Measurements from ENCODE around the gene TBC1D22A.

Gene TBC1D22A

DNA sequence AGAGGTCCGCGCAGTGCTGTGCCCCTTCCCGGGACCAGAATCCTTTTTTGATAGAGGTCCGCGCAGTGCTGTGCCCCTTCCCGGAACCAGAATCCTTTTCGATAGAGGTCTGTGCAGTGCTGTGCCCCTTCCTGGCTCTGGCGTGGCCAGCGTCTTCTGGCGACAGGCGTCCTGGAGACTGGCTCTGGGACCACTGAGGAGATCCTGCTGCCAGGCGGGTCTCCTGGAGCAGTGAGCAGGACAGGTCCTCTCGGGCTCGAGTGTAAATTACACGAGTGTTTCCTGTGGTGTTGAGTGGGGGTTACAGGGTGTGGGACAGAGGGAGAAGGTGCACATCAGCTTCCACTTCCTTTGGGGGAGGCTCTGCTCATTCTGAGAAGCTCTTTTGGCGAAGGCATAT is 98.1 kb downstream of the TBC1D22A start:
- DNase-seq (ENCODE audit: low read depth), result no peak

DNA sequence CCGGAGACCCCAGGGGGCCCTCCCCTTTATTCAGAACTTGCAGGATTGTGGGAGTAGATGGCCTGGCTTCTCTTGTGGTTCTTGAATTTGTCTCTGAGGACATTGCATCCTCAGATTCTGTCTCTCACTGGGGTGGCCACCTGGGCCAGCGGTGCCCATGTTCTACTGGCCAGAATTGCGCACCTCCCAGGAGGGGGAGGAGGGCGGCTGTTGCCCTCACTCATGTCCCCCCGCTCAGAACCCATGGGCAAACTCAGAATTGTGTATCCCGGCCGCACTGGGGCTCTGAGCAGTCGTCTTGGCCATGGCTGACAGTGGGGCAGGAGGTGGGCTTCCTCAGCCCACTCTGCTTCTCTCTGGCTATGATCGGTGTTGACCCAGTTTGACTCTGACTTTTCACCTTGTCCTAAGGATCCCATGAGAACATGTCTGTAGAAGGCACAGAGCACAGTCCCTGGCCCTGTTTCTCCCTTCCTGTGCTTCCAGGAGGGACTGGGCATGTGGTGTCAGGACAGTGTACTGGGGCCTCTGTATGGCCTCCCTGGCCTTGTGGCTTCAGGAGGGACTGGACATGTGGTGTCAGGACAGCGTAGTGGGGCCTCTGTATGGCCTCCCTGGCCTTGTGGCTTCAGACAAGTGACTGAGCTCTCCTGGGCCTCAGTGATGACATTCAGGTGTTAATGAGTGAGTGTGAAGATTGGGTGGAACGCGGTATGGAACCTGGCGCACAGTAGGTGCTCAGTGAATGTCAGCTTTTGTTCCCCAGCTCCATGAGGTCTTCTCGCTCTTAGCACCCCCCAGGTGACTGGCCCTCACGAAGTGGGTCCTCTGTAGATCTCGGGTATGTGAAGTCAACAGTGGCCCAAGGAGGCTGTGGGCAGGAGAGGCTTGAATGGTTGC is 99.3 kb downstream of the TBC1D22A start:
- DNase-seq (ENCODE audit: low read depth), result no peak

DNA sequence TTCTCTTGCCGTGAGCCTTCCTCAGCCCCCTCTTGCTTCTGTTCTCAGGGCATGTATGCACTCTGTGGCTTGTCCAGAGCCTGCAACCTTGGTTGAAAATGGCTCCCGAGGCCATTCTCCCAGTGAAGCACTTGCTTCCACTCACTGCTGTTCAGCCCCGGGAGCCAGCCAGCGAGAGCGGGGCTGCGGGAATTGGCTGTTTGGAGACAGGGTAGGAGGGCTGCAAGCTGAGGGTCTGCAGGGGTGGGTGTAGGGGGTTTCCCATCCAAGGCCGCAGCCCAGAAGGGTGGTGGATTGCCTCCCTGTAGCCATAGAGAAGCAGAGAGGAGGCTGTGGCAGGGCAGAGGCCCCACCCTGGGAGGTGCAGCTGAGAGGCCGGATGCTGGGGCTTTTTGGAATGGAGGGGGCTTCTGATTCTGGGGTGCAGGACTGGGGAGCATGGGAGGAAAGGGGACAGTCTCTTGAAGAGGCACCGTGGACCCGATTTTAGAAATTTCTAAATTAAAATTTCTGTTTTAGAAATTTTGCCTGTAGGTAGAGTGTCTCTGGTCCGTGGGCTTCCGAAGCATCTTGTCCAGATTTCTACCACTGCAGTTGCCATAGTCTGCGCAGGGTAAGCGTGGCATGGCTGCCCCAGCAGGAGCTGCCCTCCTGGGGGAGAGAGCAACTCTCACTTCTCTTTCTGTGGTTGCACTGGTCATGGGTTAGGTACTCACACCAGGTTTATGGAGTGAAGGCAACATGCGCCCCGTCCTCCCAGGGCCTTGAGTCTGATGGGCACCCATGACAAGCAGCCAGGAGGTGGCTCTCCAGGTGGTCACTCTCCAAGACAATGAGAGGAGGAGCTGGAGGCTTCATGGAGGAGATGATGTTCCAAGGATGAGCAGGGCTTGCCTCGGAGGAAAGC is 100.2 kb downstream of the TBC1D22A start:
- DNase-seq (ENCODE audit: low read depth), result no peak

DNA sequence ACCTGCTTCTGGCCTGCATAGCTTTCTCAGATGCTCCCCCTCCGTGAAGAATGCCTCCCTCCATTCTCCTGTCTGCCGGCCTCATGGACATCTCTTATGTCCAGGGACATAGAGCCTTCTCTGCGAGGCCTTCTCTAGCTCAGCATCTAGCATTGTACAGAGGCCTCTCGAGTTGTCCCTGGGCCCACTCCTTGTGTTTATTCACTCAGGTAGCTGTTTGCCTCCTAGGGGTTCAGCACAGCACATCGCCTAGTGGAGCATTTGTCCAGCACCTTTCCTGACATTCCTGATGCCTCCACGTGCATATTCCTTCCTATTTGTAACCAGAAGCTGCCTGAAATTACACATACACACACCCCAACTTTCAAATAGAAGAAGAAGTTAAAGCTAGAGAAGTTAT is 101.3 kb downstream of the TBC1D22A start:
- DNase-seq (ENCODE audit: low read depth), result no peak

DNA sequence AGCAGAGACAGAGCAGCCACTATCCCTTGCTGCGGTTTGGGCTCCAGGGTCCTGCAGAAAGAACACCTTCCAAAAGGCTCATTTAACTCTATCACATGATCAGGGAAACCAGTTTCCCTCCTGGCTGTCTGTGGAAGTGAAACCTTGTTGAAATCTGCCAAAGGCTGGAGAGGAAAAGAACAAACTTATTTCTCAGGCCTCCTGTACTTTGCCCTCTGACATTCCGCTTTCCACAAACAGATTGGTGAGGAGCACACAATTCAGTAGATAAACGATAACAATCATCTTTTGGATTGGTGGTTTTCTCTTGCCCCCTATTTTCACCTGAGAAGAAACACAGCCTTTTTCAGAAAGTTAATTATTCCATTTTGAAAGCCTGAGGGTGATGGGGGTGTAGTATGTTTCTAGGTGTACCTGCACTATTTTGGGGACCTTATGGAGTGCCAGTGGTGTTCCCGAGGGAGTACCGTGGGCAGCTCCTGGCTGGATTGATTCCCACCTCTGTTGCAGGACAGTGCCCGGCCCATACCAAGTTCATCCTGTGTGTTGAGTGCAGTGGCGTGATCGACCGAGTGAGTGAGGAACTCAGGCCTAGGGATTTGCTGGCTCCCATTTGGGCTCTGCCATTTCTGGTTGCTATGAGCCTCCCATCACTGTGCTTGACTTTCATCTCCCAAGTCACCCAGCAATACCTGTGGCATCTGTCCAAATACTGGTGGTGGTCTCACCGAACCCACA is 102.0 kb downstream of the TBC1D22A start:
- DNase-seq (ENCODE audit: low read depth), result no peak

DNA sequence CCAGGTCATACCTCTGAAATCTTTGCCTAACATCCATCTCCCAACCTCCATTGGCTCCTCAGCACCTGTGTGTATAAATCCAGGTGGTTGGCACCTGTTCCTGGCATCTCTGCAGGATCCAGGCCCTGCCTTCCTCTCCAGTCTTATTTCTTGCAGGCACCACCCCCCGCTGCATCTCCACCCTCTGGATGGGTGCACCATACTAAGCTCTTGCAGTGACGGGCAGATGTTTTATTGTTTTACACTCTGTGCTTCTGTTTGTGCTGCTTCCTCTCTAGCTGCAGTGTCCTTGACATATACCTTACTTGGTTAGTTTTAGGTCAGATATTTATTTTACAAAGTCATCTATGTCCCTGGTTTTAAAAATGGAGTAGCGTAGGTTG is 102.6 kb downstream of the TBC1D22A start:
- DNase-seq (ENCODE audit: low read depth), result no peak

DNA sequence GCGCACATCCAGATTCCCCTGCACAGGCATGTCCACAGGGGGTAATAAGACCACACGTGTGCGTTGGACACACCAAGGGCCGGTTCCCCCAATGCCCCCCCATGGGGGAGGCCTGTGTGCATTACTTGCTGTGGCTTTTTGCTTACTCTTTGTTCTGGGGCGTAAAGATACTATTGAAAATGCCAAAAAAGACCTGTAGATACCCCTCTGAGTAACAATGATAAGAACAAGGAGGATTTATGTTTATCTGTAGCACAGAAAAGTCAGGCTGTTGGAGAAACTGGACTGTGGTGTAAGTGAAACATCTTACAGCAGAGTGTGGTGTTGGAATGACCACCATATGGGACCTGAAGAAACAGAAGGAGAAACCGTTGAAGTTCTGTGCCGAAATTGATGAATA is 103.2 kb downstream of the TBC1D22A start:
- no peak for DNase-seq (ENCODE audit: low read depth)

DNA sequence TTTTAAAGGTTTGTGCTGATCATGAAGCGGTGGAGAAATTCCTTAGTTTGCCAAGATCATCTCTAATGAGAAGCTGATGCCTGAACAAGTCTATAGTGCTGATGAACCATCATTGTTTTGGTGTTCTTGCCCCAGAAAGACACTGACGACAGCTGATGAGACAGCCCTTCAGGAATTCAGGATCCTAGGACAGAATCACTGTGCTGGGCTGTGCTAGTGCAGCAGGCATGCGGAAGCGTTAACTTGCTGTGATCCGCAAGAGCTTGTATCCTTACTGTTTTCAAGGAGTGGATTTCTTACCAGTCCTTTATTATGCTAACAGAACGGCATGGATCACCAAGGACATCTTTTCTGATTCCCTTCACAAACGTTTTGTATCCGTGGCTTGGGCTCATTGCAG is 104.1 kb downstream of the TBC1D22A start:
- DNase-seq (ENCODE audit: low read depth), result no peak

DNA sequence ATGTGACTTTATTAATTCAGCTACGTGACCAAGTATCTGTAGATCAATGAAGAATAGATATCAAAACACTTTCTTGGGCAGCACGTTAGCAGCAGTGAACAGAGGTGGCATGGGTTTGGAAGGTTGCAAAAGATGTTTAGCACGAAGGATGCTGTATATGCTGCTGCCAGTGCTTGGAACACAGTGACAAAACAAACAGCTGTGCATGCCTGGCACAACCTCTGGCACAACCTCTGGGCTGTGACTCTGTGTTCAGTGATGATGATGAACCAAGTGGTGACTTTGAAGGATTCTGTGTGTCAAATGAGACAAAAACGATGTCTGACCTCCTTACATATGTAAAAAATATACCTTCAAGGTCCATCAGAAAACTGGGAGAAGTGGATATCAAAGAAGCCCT is 104.7 kb downstream of the TBC1D22A start:
- no peak for DNase-seq (ENCODE audit: low read depth)

DNA sequence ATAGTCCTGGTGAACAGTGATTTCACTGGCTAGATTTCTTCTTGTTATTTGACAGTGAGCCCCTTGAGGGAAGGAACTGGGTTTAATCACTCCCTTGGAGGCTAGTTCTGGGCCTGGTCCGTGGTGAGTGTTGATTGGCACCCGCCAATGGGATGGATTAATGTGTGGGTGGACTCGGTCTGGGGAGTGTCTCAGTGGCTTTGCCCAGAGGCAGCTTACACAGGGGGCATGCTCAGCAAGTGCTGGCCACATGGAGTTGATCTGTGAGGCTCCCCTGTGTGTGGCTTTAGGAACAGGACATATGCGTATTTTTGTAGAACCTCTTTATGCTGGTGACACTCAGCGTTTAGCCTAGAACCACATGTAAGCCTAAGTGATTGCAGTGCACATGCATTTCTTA is 106.9 kb downstream of the TBC1D22A start:
- DNase-seq (ENCODE audit: low read depth), result no peak

DNA sequence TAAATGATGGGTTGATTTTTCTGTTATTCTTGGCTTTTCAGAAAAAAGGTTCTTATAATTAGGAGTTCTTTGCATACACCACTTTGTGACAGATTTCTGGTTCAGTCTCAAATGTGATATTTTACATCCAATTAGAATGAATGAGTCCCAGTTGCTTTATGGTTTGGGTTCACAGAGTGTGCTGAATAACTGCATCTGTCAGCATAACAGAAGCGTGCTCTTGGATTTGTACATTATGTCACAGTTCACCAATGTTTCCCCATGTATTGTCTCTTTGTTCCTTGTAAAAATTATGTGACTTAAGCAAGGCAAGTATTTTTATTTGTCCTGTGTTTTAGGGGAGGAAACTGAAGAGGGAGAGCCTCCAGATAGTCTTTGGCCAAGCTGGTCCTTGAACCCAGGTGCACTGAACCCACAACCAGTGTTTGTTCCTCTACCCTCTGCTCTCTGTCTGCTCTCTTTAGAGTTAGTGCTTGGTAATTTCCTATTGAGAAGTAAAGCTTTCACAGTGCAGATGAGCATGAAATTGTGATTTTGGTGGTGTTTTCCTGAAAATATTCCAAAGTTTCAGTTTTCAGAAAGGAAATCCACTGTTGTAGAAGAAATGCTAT is 107.5 kb downstream of the TBC1D22A start:
- no peak for DNase-seq (ENCODE audit: low read depth)

DNA sequence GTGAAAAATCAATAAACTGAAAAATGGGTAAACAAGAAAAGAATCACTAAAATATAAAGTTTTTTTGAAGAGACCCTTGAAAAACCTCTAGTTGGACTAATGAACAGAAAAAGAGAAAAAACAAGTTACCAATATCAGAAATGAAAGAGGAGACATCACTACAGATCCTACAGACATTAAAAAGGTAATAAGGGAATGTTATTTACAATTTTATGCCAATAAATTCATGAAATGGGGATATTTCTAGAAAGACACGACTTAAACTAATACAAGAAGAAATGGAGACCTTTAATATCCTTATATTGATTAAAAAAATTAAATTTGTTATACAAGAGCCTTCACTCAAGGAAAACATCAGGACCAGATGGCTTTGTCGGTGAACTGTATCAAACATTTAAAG is 109.4 kb downstream of the TBC1D22A start:
- no peak for DNase-seq (ENCODE audit: low read depth)

DNA sequence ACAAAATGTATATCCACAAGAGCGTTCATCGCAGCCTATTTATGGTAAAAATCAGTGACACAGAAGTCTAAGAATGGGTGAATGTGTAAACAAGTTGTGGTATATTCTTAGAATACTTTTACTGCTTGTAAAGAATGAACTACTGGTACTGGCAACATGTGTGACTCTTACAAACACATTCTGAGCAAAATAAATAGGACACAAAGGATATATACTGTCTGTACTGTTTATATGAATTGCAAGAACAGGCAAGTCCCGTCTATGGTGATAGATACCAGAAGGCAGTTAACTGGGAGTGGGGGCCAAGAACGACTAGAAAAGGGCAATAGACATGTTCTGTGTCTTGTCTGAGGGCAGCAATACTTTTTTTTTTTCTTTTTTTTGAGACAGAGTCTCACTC is 112.6 kb downstream of the TBC1D22A start:
- DNase-seq (ENCODE audit: low read depth), result no peak

DNA sequence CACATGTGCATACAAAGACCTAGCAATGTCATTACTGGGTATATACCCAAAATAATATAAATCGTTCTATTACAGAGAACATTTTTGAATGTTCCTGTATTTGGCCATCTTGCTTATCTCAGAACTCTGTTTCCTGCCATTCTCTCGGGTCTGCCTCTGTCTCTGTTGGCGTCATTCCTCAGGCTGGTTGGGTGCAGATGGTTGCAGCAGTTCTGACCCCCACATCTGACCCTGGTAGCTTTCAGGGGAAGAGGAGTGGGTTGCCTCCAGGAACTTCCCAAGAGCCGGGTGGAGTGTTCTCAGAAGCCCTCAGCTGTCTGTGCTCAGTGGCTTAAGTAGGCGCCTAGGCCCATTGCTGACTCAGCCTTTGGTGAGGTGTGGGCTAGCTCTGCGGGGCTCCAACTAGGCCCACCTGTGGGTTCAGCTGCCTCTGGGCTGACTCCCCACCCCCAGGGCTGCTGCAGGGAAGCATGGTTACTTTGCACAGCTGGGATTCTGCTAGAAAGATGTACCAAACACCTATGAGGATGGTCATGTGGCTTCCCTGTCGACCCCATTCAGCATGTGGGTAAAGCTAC is 114.0 kb downstream of the TBC1D22A start:
- no peak for DNase-seq (ENCODE audit: low read depth)

DNA sequence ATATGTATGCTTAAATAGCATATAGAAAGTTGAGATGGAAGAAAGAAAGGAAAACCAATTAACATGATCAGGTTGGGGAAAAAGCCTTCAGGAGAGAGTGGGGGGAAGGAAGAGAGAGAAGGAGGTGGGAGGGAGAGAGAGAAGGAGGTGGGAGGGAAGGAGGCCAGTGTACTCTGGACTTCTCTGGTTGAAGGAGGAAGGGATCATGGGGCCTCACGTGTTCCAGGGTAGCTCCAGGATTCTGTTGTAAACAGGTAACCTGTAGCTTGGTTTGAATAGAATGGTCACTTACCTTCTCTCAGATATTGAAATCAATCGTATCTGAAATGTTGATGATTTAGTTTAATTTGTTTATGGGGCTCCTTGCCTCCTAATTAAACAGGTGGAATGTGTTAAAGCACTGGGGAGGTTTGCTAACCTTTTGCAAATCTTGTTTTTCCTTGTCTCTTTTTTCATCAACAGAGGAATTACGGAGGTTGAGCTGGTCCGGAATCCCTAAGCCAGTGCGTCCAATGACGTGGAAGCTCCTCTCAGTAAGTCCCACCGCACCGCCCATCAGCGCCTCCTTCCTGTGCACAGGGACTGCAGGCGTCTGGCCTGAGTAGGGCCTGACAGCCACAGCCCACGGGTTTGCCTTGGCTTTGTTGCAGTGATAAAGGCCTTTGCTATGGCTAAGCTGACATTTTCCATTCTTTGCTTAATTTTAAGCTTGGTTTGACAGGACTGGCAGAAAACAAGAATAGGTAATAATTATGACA is 115.9 kb downstream of the TBC1D22A start:
- no peak for DNase-seq (ENCODE audit: low read depth)

DNA sequence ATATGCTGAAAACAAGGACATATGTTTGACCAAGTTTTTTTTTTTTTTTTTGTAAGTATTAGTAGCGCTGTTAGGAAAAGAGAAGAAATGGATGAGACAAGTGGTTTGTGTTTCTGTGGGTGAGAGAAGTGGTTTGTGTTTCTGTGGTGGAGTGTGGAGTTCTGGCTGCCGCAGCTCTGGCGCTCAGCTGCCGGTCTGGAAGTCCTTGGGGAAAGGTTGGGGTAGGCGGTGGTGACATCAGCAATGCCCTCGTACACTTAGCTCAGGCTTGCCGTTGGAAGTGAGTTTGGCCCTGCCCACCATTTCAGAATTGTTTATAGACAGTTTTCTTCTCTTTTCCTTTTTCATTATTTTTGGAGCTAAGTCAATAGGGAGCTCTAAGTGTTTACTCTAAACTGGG is 116.6 kb downstream of the TBC1D22A start:
- no peak for DNase-seq (ENCODE audit: low read depth)

DNA sequence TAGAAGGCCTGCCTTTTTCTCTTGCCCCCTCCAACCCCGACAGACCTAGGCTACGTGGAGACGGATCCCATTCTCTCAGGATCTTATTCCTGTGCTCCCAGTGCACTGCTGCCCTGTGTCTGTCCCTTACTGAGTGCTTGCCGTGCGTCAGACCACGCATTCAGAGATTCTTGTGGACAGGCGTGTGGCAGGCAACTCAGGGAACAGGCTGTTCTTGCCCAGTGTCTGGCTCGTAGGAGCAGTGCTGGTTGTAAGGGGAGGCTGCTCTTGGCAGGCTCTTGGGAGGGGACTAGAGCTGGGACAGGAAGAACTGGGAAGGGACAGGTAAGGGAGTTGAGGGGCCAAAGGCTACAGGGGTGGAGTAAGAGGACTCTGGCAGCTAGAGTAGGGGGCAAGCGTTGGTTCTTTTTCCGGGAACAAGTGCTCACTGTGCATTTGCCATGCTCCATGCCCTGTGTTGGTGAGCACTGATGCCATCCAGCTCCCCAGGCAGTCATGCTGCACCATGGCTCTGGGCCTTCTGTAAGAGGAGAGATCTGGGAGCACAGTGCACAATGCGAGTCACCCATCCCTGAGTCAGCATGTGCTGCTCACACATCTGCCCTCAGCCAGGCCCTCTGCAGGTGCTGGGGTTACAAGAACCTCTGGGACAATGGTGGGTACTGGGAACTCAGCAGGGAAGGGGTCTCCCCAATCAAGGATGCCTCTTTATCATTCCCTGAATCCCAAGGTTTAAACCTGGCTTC is 119.1 kb downstream of the TBC1D22A start:
- DNase-seq (ENCODE audit: low read depth), result no peak

DNA sequence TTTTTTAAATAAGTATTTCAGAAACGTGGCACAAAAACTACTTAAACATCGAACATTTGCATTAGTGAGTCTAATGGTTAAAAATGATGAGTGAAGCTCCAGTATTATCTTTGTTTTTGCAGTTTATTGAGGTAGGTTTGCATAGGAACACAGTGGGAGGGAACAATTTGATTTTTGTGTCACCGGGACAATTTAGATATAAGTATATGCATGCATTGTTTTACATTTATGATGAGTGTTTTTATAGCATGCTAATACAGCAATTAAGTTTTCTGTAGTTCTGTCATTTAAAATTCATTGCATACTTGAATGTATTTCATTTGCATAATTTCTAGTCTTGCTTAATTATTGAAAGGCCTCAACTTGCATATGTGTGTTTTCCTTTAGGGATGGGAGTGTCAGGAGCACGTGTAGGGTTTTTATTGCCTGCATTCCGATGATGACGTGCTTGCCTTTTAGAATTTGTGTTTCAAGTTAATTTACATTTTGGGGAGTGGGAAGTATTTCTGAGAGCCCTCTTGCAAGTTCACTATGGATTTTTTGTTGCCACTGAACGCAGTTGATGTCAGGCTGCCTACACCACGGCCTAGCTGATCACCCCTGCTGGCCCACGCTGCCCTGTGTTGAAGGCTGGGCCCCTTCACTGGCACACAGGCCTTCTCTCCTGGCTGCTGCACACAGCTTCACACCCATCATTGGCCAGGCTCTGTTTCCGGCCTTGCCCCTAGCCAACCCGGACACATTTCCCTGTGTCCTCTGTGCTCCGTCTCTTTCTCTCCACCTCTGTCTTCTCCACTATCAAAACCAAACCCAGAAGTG is 120.9 kb downstream of the TBC1D22A start:
- DNase-seq (ENCODE audit: low read depth), result no peak

DNA sequence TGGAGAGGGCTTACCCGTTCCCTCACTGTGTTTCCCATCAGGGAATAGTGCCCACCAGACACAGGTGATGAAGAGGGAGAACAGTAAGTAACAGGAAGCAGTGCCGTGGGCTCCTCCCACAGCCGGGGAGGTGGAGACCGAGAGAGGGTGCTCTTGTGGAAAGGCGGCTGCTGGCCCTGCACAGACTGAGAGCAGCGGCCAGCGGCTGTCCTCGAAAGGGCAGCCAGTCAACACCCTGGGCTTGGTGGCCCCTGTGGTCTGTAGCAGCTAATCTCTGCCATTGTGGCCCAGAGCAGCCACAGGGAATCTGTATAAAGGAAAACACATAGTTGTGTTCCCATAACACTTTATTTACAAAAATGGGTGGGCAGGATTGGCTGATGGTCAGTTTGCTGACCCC is 121.9 kb downstream of the TBC1D22A start:
- no peak for DNase-seq (ENCODE audit: low read depth)
